Measurements from ENCODE around the gene DDIT4L.
A peak's percentile ranks its signal among the peaks of the same experiment; 100 is the strongest.

- TF ChIP-seq CTCF (IDR thresholded peaks at IDR 0.05; ENCODE audit: control extremely low read depth in 1 of 3, insufficient read depth in 1 of 3, low read depth in 1 of 3, low read length in 3 of 3) (no peak), EZH2 (IDR thresholded peaks at IDR 0.05; ENCODE audit: low read depth, low read length, severe bottlenecking) (no peak), JUND (IDR thresholded peaks at IDR 0.05; ENCODE audit: low read length) (no peak), RXRA (IDR thresholded peaks at IDR 0.05; ENCODE audit: insufficient read depth, low read depth, low read length) (no peak), CBX5 (IDR thresholded peaks at IDR 0.05; ENCODE audit: low read depth, low read length) (no peak), POLR2A (IDR thresholded peaks at IDR 0.05; ENCODE audit: control extremely low read depth in 1 of 2, low read depth in 2 of 2, low read length in 2 of 2) (peak in 1 of 2 experiments; percentile 59; a peak in 1 of 3 replicates), SP1 (IDR thresholded peaks at IDR 0.05; ENCODE audit: low read depth, low read length) (no peak), BACH1 (IDR thresholded peaks at IDR 0.05; ENCODE audit: low read length) (no peak), TAF1 (IDR thresholded peaks at IDR 0.05; ENCODE audit: low read depth, low read length) (0 out of 2 replicates have a peak, but pooled peaks have one; percentile 10), HDAC2 (IDR thresholded peaks at IDR 0.05; ENCODE audit: borderline replicate concordance in 1 of 2, low read depth in 2 of 2, low read length in 2 of 2) (no peak), RAD21 (IDR thresholded peaks at IDR 0.05 in 1 of 2, conservative IDR thresholded peaks at IDR 0.05 in 1 of 2; ENCODE audit: low read depth in 2 of 2, low read length in 2 of 2) (no peak), ZNF274 (IDR thresholded peaks at IDR 0.05; ENCODE audit: borderline replicate concordance, extremely low read depth, low read length) (no peak), TBP (IDR thresholded peaks at IDR 0.05; ENCODE audit: low read depth, low read length) (peak; percentile 40; the same call in 1 of the 2 replicates), RFX5 (IDR thresholded peaks at IDR 0.05; ENCODE audit: borderline replicate concordance, low read depth, low read length) (no peak)
Observed at GRCh38 chr4:100189820-100190642, at the start of gene DDIT4L.
